HCT116 (cell line): Measurements from ENCODE around the gene BAHCC1. TPM values are rescaled to one million over a fixed set of nuclear protein-coding genes. Genes with fewer than 3 reads are reported as not detected.

ENCODE experiments used
- ATAC-seq: fragments of 200-7000 bp; cut with Tn5 transposase; 2 replicates; pipeline ENCODE4 v1.9.1; 2020; ENCODE audit warnings: mild to moderate bottlenecking, moderate library complexity
- BruUV-seq: library from RNA; stranded (reverse); fragments of 400-500 nt; replicated peaks from 2 replicates; lab custom pipeline; 2021; lab: Mats Ljungman, UMichigan
- CTCF ChIA-PET: fragments of 300-600 bp; sonication (Branson Sonifier 250); formaldehyde crosslinking; loops from one replicate; lab custom pipeline; 2021; ENCODE audit warnings: antibody characterized with exemption; lab: Charles Lee
- POLR2A ChIA-PET: fragments of 300-600, 350-600 bp; sonication (Branson Sonifier 250); formaldehyde crosslinking; loops from one replicate; lab custom pipeline; 2021; ENCODE audit warnings: antibody characterized with exemption; lab: Charles Lee
- RAD21 ChIA-PET, 2 experiments: fragments of 300-600 bp; sonication (Branson Sonifier 250); formaldehyde crosslinking; loops; one replicate each; lab custom pipeline; 2023; ENCODE audit warnings: low total read pairs in 2 of 2; ENCODE audit not compliant: uncharacterized antibody in 2 of 2, unreplicated experiment in 2 of 2, low non-redundant PET in 1 of 2; lab: Charles Lee
- DNase-seq: peaks from one replicate; pipeline ENCODE4 v3.0.0-alpha.2; 2010; ENCODE audit warnings: low read depth, low spot score
- H2AFZ ChIP-seq: fragments of 200-600 bp; shearing (Covaris generic), sonication (generic); 2 replicates; pipeline ENCODE4 v1.6.1; 2017; ENCODE audit warnings: low read depth, mixed run types, mixed read lengths, antibody characterized with exemption, low read length; ENCODE audit not compliant: poor library complexity, severe bottlenecking
- H3K27ac ChIP-seq: 2 replicates; pipeline ENCODE4 v1.5.1; 2012; ENCODE audit warnings: low read depth, low read length
- H3K27me3 ChIP-seq: fragments of 200-600 bp; sonication (generic); 2 replicates; pipeline ENCODE4 v1.6.1; 2016; ENCODE audit warnings: mixed run types, low read length, mixed read lengths; ENCODE audit not compliant: insufficient read depth
- H3K36me3 ChIP-seq, 2 experiments: fragments of 200-500 bp in 1 of 2; fragments of 200-600 bp in 1 of 2; sonication (Bioruptor generic) in 1 of 2; sonication (generic) in 1 of 2; 2 replicates each; pipeline versions ENCODE4 v1.5.1 to v1.6.1; 2014 to 2016; ENCODE audit warnings: low read length in 2 of 2, inconsistent platforms in 1 of 2, mixed read lengths in 1 of 2, mixed run types in 1 of 2; ENCODE audit not compliant: insufficient read depth in 2 of 2, control insufficient read depth in 1 of 2
- H3K4me1 ChIP-seq, 2 experiments: fragments of 200-600 bp in 1 of 2; sonication (generic) in 1 of 2; 2 replicates each; pipeline versions ENCODE4 v1.5.1 to v1.6.1; 2012 to 2017; ENCODE audit warnings: low read length in 2 of 2, inconsistent platforms in 1 of 2, mild to moderate bottlenecking in 1 of 2, mixed read lengths in 1 of 2, mixed run types in 1 of 2, moderate library complexity in 1 of 2; ENCODE audit not compliant: insufficient read depth in 2 of 2, control insufficient read depth in 1 of 2
- H3K4me2 ChIP-seq: fragments of 200-600 bp; sonication (generic); 2 replicates; pipeline ENCODE4 v1.6.1; 2017; ENCODE audit warnings: mixed run types, low read length, mixed read lengths
- H3K4me3 ChIP-seq, 2 experiments: fragments of 200-600 bp in 1 of 2; sonication (generic) in 1 of 2; replicated peaks in 1 of 2; 2 replicates each; pipeline ENCODE4 v1.5.1; 2011 to 2016; ENCODE audit warnings: low read length in 2 of 2, control low read depth in 1 of 2, low read depth in 1 of 2, mild to moderate bottlenecking in 1 of 2, mixed read lengths in 1 of 2, mixed run types in 1 of 2
- H3K79me2 ChIP-seq: fragments of 200-600 bp; sonication (generic); 2 replicates; pipeline ENCODE4 v1.6.1; 2017; ENCODE audit warnings: mild to moderate bottlenecking, mixed run types, low read length, moderate library complexity, mixed read lengths; ENCODE audit not compliant: insufficient read depth
- H3K9ac ChIP-seq: fragments of 200-600 bp; sonication (generic); 2 replicates; pipeline ENCODE4 v1.6.1; 2016; ENCODE audit warnings: low read length, mixed read lengths
- H3K9me2 ChIP-seq: fragments of 200-600 bp; sonication (generic), shearing (Covaris generic); 2 replicates; pipeline ENCODE4 v1.6.1; 2017; ENCODE audit warnings: mixed run types, mild to moderate bottlenecking, moderate library complexity; ENCODE audit not compliant: insufficient read depth
- H3K9me3 ChIP-seq, 2 experiments: fragments of 200-500 bp in 1 of 2; fragments of 200-600 bp in 1 of 2; sonication (Bioruptor generic) in 1 of 2; sonication (generic) in 1 of 2; 2 replicates each; pipeline ENCODE4 v1.6.1; 2014 to 2017; ENCODE audit warnings: low read length in 2 of 2, mixed read lengths in 2 of 2, inconsistent platforms in 1 of 2, low read depth in 1 of 2, mild to moderate bottlenecking in 1 of 2, mixed run types in 1 of 2, moderate library complexity in 1 of 2; ENCODE audit not compliant: control insufficient read depth in 1 of 2, insufficient read depth in 1 of 2
- H4K20me1 ChIP-seq: fragments of 200-600 bp; sonication (generic), shearing (Covaris generic); 2 replicates; pipeline ENCODE4 v1.6.1; 2017; ENCODE audit warnings: mixed run types, mild to moderate bottlenecking, moderate library complexity; ENCODE audit not compliant: insufficient read depth
- CEBPB ChIP-seq: IDR thresholded peaks from 2 replicates; pipeline ENCODE4 v1.6.1; 2012; ENCODE audit warnings: low read depth
- EZH2 ChIP-seq: fragments of 200-600 bp; sonication (generic); IDR thresholded peaks from 2 replicates; pipeline ENCODE4 v1.6.1; 2017; ENCODE audit warnings: antibody characterized with exemption, mixed run types
- POLR2A ChIP-seq: IDR thresholded peaks from 2 replicates; pipeline ENCODE4 v1.7.0; 2011; ENCODE audit warnings: borderline replicate concordance; ENCODE audit not compliant: insufficient read depth, insufficient read length; ENCODE audit errors: extremely low read depth
- POLR2AphosphoS5 ChIP-seq: IDR thresholded peaks from 2 replicates; pipeline ENCODE4 v1.6.1; 2011; ENCODE audit warnings: mild to moderate bottlenecking, low read depth, low read length, moderate library complexity
- RAD21 ChIP-seq: IDR thresholded peaks from 2 replicates; pipeline ENCODE4 v1.6.1; 2012; ENCODE audit warnings: low read depth, mild to moderate bottlenecking
- SIN3A ChIP-seq: IDR thresholded peaks from 2 replicates; pipeline ENCODE4 v1.6.1; 2012; ENCODE audit warnings: low read depth
- SP1 ChIP-seq: IDR thresholded peaks from 2 replicates; pipeline ENCODE4 v1.6.1; 2012; ENCODE audit warnings: low read depth
- TCF7L2 ChIP-seq: IDR thresholded peaks from 2 replicates; pipeline ENCODE4 v1.7.0; 2011; ENCODE audit warnings: borderline replicate concordance, inconsistent platforms; ENCODE audit not compliant: insufficient read depth, insufficient read length; ENCODE audit errors: extremely low read depth
- YY1 ChIP-seq: IDR thresholded peaks from 2 replicates; pipeline ENCODE4 v1.6.1; 2011; ENCODE audit warnings: low read length, low read depth, moderate library complexity, mild to moderate bottlenecking; ENCODE audit not compliant: insufficient replicate concordance; ENCODE audit errors: extremely low read depth
- ZNF274 ChIP-seq: fragments of 200-500 bp; sonication (Bioruptor generic); IDR thresholded peaks from 2 replicates; pipeline ENCODE4 v1.6.1; 2014; ENCODE audit warnings: mild to moderate bottlenecking, low read depth, low read length, inconsistent platforms
- intact Hi-C: fragments of 100-400 bp; cut with micrococcal nuclease; formaldehyde crosslinking; loops from 2 replicates; pipeline ENCODE4 v1.10.0; 2022
- total RNA-seq: library from RNA; stranded (reverse); gene quantifications from one replicate; pipeline ENCODE4 v1.2.1, GENCODE V29; 2021; ENCODE audit not compliant: unreplicated experiment
- TF ChIP-seq, protein P1 (sequence below), 3 experiments: fragments of 200-600 bp in 1 of 3; sonication (generic) in 1 of 3; IDR thresholded peaks in 2 of 3; conservative IDR thresholded peaks in 1 of 3; 2 replicates each; pipeline ENCODE4 v1.5.1; 2012 to 2017; ENCODE audit warnings: low read depth in 2 of 3, low read length in 2 of 3, antibody characterized with exemption in 1 of 3, borderline replicate concordance in 1 of 3, control low read depth in 1 of 3, mild to moderate bottlenecking in 1 of 3, mixed read lengths in 1 of 3, mixed run types in 1 of 3, moderate library complexity in 1 of 3; ENCODE audit not compliant: insufficient read depth in 1 of 3

BAHCC1 gene
- total RNA-seq, 1 experiment from 2014 or later: 45.2 TPM

GRCh38 chr17:81460856-81461460 lies 65.7 kb downstream of the BAHCC1 start (continued):
- TF ChIP-seq, protein P1, sequence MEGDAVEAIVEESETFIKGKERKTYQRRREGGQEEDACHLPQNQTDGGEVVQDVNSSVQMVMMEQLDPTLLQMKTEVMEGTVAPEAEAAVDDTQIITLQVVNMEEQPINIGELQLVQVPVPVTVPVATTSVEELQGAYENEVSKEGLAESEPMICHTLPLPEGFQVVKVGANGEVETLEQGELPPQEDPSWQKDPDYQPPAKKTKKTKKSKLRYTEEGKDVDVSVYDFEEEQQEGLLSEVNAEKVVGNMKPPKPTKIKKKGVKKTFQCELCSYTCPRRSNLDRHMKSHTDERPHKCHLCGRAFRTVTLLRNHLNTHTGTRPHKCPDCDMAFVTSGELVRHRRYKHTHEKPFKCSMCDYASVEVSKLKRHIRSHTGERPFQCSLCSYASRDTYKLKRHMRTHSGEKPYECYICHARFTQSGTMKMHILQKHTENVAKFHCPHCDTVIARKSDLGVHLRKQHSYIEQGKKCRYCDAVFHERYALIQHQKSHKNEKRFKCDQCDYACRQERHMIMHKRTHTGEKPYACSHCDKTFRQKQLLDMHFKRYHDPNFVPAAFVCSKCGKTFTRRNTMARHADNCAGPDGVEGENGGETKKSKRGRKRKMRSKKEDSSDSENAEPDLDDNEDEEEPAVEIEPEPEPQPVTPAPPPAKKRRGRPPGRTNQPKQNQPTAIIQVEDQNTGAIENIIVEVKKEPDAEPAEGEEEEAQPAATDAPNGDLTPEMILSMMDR (IDR thresholded peaks at IDR 0.05 in 2 of 3, conservative IDR thresholded peaks at IDR 0.05 in 1 of 3; ENCODE audit: borderline replicate concordance in 1 of 3, insufficient read depth in 1 of 3, low read depth in 2 of 3, low read length in 2 of 3): no peak
- no peak for TF ChIP-seq POLR2A
- no peak for TF ChIP-seq CEBPB
- TF ChIP-seq SP1: no peak

- ATAC-seq (no peak), DNase-seq (no peak)
- Histone ChIP-seq H3K79me2 (no peaks in the 10 kb centered on the region), H3K27me3 (no peaks in the 10 kb centered on the region), H3K36me3 (peaks cover 0 to 2% of the 10 kb centered on the region in 2 experiments; a peak in 2 of 4 replicates), H3K9me2 (no peaks in the 10 kb centered on the region), H3K9ac (no peak overlapping the region), H3K4me2 (no peak overlapping the region), H2AFZ (no peak overlapping the region), H3K4me1 (no peaks in the 10 kb centered on the region), H3K9me3 (no peaks in the 10 kb centered on the region), H3K27ac (no peak overlapping the region), H4K20me1 (no peaks in the 10 kb centered on the region), H3K4me3 (no peak overlapping the region)
- ChIA-PET RAD21 (no interaction called here), CTCF (interaction anchor here (1.5 kb wide), 1 partner anchor 10 kb away, joined by 3 read pairs; no protein-coding TSS in a partner anchor), POLR2A (interaction anchor here (1.5 to 3.1 kb wide), 2 partner anchors 10 to 65 kb away, joined by 4 to 12 read pairs; no protein-coding TSS in a partner anchor)
- intact Hi-C loops: no loop called here
- TF ChIP-seq RAD21 (no peak), YY1 (no peak), SP1 (no peak), ZNF274 (no peak), TCF7L2 (no peak), POLR2AphosphoS5 (no peak), SIN3A (no peak), EZH2 (no peak)
- BruUV-seq: no TSS peak
Observed at GRCh38 chr17:81461607-81462500, 66.6 kb downstream of the BAHCC1 start.
